Measurements from ENCODE around the gene TCF7L1. TPM values are rescaled to one million over a fixed set of nuclear protein-coding genes. Genes with fewer than 3 reads are reported as not detected.
A peak's percentile ranks its signal among the peaks of the same experiment; 100 is the strongest.
"Not testable (repeated sequence)": the region's sequence is repeated elsewhere in the genome, so short reads cannot be mapped to it uniquely, and the experiment has no call there.

TCF7L1 gene
- total RNA-seq, 1 experiment from 2014 or later: 1.1 TPM

GRCh38 chr2:85327160-85327821 lies 194.1 kb downstream of the TCF7L1 start:
- no peak for DNase-seq (ENCODE audit: unreplicated experiment)
- BruUV-seq (replicated peaks): TSS peak; percentile 47
- intact Hi-C loops (cut with micrococcal nuclease): no loop called here
- ChIA-PET POLR2A (interaction anchor here (0.6 to 7.9 kb wide), 36 partner anchors 8 to 445 kb away, joined by 3 to 121 read pairs (median 5); partner anchors contain the start of genes ELMOD3, GGCX, MAT2A and RETSAT), CTCF (interaction anchor here (0.7 to 1.3 kb wide), 4 partner anchors 15 to 277 kb away, joined by 3 to 6 read pairs (median 3); partner anchors contain the start of gene MAT2A)
- Mint-ChIP-seq H3K27me3 (ENCODE audit: insufficient read depth, unreplicated experiment) (no peaks in the 10 kb centered on the region), H3K4me1 (ENCODE audit: insufficient read depth, unreplicated experiment) (peaks cover 16% of the 10 kb centered on the region), H3K36me3 (ENCODE audit: insufficient read depth, unreplicated experiment) (peaks cover 32% of the 10 kb centered on the region), H3K27ac (ENCODE audit: low read depth, unreplicated experiment) (peak overlapping the region; percentile 94), H3K9me3 (ENCODE audit: unreplicated experiment) (no peaks in the 10 kb centered on the region), H3K4me3 (ENCODE audit: unreplicated experiment) (peak overlapping the region; percentile 82)
- TF ChIP-seq, protein P1, sequence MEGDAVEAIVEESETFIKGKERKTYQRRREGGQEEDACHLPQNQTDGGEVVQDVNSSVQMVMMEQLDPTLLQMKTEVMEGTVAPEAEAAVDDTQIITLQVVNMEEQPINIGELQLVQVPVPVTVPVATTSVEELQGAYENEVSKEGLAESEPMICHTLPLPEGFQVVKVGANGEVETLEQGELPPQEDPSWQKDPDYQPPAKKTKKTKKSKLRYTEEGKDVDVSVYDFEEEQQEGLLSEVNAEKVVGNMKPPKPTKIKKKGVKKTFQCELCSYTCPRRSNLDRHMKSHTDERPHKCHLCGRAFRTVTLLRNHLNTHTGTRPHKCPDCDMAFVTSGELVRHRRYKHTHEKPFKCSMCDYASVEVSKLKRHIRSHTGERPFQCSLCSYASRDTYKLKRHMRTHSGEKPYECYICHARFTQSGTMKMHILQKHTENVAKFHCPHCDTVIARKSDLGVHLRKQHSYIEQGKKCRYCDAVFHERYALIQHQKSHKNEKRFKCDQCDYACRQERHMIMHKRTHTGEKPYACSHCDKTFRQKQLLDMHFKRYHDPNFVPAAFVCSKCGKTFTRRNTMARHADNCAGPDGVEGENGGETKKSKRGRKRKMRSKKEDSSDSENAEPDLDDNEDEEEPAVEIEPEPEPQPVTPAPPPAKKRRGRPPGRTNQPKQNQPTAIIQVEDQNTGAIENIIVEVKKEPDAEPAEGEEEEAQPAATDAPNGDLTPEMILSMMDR (IDR thresholded peaks at IDR 0.05; ENCODE audit: unreplicated experiment): no peak

DNA sequence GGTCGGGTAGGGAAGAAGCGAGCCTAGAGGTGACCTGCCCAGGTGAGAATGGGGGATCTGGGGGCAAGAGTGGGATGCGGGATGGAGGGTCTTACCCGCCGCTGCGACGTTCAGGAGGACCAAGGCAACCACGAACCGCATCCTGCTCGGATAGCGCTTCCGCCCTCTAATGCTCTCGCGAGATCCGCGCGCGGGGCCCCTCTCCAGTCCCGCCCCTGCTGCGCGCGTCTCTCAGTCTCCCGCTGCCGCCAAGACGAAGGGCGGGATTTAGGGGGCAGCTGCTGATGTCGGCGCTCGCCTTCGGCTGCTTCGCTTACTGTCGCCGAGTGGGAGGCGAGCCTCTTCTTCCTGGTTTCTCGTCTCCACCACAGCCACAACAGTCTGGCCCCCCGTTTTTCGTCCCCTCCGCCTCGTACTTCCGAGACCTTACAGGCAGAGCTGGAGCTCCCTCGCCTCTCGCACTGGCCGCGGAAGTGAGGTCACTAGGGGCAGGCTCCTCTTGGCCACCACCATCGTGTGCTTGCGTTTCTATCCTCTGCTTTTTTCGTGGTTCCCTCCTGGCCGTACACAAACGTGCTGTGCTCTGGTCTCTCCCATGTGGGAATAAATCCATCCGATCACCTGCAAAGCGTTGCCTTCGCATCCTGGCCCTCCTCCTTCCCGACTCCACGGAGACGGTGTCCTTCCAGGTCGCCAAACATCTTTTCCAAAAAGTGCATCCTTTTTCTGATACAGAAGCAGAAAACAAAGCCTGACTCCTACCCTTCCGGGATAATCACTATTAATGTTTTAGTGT lies 194.8 kb downstream of the TCF7L1 start, which contains the start of gene TGOLN2:
Gene TGOLN2 (minus strand): TSS at position 168 of the 796 bp plus-strand sequence. CDS start 27 bp downstream, at position 141.
- TSS peak; percentile 91 for BruUV-seq (replicated peaks)
- TF ChIP-seq, protein P1 (IDR thresholded peaks at IDR 0.05; ENCODE audit: unreplicated experiment): no peak
- intact Hi-C loops (cut with micrococcal nuclease): loop anchor here (1.0 kb wide), 1 partner anchor 25 kb away; no protein-coding TSS in a partner anchor
- Mint-ChIP-seq H3K4me3 (ENCODE audit: unreplicated experiment) (peak within 1 kb of the TSS; percentile 82), H3K27ac (ENCODE audit: low read depth, unreplicated experiment) (peak within 1 kb of the TSS; percentile 94), H3K9me3 (ENCODE audit: unreplicated experiment) (no peaks in the 10 kb centered on the region), H3K36me3 (ENCODE audit: insufficient read depth, unreplicated experiment) (peaks cover 25% of the 10 kb centered on the region), H3K27me3 (ENCODE audit: insufficient read depth, unreplicated experiment) (no peaks in the 10 kb centered on the region), H3K4me1 (ENCODE audit: insufficient read depth, unreplicated experiment) (peaks cover 16% of the 10 kb centered on the region)
- CTCF ChIA-PET: interaction anchor here (0.7 to 1.3 kb wide), 3 partner anchors 30 to 228 kb away, joined by 3 to 6 read pairs (median 3); partner anchors contain the start of gene MAT2A
- DNase-seq (ENCODE audit: unreplicated experiment): peak; percentile 92
- POLR2A ChIA-PET: interaction anchor here (0.5 to 7.9 kb wide), 36 partner anchors 9 to 402 kb away, joined by 3 to 121 read pairs (median 5); partner anchors contain the start of genes ELMOD3, GGCX, MAT2A and RETSAT

GRCh38 chr2:85329181-85329651 lies 196.0 kb downstream of the TCF7L1 start:
- ChIA-PET POLR2A (interaction anchor here (2.5 to 7.9 kb wide), 4 partner anchors 16 to 210 kb away, joined by 10 to 121 read pairs (median 32); partner anchors contain the start of genes ELMOD3, MAT2A and RETSAT), CTCF (interaction anchor here (0.7 kb wide), 2 partner anchors 24 to 99 kb away, joined by 4 read pairs; no protein-coding TSS in a partner anchor)
- no peak for DNase-seq (ENCODE audit: unreplicated experiment)
- Mint-ChIP-seq H3K4me1 (ENCODE audit: insufficient read depth, unreplicated experiment) (peaks cover 16% of the 10 kb centered on the region), H3K36me3 (ENCODE audit: insufficient read depth, unreplicated experiment) (peaks cover 13% of the 10 kb centered on the region), H3K4me3 (ENCODE audit: unreplicated experiment) (no peak overlapping the region), H3K27me3 (ENCODE audit: insufficient read depth, unreplicated experiment) (no peaks in the 10 kb centered on the region), H3K27ac (ENCODE audit: low read depth, unreplicated experiment) (peak overlapping the region; percentile 94), H3K9me3 (ENCODE audit: unreplicated experiment) (no peaks in the 10 kb centered on the region)
- intact Hi-C loops (cut with micrococcal nuclease): no loop called here
- TF ChIP-seq, protein P1 (IDR thresholded peaks at IDR 0.05; ENCODE audit: unreplicated experiment): no peak
- no TSS peak for BruUV-seq (replicated peaks)

GRCh38 chr2:85329701-85330100 lies 196.5 kb downstream of the TCF7L1 start:
- H3K27ac Mint-ChIP-seq (ENCODE audit: low read depth, unreplicated experiment); H3K36me3 Mint-ChIP-seq (ENCODE audit: insufficient read depth, unreplicated experiment); H3K27me3 Mint-ChIP-seq (ENCODE audit: insufficient read depth, unreplicated experiment); intact Hi-C loops (cut with micrococcal nuclease); DNase-seq (ENCODE audit: unreplicated experiment); H3K9me3 Mint-ChIP-seq (ENCODE audit: unreplicated experiment); BruUV-seq (replicated peaks); H3K4me3 Mint-ChIP-seq (ENCODE audit: unreplicated experiment): not testable (repeated sequence)
- CTCF ChIA-PET: interaction anchor here (0.7 kb wide), 1 partner anchor 100 kb away, joined by 4 read pairs; no protein-coding TSS in a partner anchor
- H3K4me1 Mint-ChIP-seq (ENCODE audit: insufficient read depth, unreplicated experiment): peaks cover 13% of the 10 kb centered on the region
- POLR2A ChIA-PET: interaction anchor here (5.9 to 7.9 kb wide), 2 partner anchors 16 to 23 kb away, joined by 42 to 121 read pairs; partner anchors contain the start of genes ELMOD3 and RETSAT
